HG03520 (cell line): ENCODE results near the gene ZBTB39.
"Not testable (repeated sequence)": the region's sequence is repeated elsewhere in the genome, so short reads cannot be mapped to it uniquely, and the experiment has no call there.

Experiments used
- ATAC-seq: cut with Tn5 transposase; IDR thresholded peaks from one replicate; pipeline ENCODE4 v1.9.1; 2021; ENCODE audit warnings: mild to moderate bottlenecking, moderate library complexity; ENCODE audit not compliant: unreplicated experiment

The ZBTB39 gene

DNA sequence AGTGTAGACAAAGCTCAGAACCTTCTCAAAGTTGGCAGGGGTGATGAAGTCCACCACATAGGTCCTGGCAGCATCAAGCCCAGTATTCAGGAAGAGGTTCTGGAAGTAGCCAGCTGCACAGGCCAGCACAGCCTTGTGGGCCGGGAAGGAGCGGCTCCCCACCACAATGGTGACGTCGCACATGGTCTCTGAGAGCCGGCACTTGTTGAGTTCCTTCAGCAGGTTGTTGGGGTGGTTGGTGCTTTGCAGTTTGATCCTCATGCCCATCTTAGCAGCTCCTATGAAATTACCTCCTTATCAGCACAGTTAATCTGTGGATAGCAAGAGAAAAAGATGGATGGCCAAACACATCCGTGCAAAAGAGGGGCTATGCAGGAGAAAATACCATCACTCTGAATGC lies 1.7 kb downstream of the ZBTB39 start:
- ATAC-seq, result no peak

DNA sequence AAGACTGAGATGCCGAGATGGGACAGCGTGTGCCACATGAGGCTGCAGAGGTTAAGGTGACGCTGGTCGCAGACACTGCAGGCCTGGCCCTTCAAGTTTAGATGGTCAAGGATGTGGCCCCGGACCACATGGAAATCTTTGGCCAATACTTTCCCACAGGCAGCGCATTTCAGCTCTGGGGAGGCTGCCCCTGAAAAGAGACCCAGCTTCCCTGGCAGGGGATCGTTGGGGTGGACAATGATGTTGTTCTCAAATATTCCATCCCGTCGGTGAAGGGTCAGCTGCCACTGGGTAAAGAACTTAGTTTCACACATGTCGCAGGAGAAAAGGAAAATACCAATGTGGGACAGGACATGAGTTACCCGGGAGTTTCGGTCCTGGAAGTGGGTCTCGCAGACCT lies 3.0 kb downstream of the ZBTB39 start:
- ATAC-seq, result no peak

DNA sequence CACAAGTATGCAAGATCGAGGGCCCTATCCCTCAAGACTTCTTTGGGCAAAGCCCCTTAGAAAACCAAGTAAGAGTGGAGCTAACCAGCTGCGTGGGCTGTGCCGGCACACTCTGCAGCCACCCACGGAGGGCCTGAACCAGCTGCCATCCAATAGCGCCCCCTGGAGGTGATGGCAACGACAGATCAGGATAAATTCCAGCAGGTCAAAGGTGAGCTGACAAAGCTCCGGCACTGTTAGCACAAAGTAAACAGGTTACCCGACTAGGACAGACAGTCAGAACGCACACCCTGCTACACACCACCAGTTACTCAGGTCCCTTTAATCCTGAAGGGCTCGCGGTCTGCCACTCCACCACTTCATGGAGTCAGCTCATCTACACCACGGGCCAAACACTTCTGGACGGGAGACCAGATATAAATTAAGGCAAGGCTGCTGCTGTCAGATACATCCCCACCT lies 4.9 kb downstream of the ZBTB39 start:
- no peak for ATAC-seq

DNA sequence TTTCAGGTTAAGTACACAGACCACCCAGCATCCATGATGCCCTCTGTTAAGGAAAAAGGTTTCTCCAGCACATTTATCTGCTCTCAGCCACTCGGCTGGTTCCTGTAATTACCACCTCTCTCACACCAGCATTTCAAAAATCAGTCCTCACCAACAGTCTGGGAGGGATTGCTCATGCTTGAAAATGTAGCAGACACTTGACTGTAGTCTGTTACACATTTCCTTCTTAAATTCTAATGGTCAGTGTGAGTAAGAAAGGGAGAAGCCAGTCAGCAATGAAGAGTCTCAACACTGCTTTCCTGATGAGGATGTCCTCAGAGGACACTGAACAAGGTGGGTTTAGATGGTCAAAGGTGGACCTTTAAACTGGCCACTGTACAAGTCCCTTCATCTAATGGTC lies 6.0 kb downstream of the ZBTB39 start:
- no peak for ATAC-seq

DNA sequence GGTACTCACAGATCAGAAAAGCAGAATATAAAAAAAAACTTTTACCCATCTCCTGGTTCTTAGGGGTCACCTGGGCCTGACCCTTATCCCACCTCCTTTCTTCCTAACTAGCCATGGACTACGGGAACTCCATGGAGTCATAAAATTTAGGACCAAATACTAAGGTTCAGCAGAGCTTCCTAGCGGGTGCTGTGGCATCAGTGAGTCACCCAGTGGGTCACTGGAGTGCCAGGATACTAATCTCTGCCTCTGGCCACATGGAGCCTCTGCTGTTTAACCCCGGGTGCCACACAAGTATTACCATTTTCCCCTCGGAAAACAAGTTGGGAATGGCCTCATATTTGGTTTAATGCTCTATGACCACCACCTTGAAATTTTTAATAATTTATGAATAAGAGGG lies 6.9 kb downstream of the ZBTB39 start:
- no peak for ATAC-seq

DNA sequence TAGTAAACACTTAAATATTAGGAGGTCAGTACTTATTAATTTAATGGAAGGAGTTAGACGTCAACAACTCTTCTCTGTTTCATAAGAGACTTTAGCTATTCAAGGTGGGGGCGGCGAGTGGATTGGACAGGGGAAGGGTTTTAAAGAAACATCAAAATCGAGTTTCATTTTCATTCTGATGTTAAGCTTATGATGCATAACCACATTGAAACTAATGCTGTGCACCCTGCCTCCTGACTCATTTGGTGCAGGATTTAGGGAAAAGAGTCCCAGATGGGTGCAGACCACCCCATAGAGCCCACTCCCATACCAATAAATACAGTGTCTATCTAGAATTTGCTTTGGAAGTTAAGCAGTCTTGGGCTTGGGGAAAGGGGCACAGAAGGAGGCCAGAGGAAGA lies 7.4 kb downstream of the ZBTB39 start:
- peak; percentile 56 for ATAC-seq

DNA sequence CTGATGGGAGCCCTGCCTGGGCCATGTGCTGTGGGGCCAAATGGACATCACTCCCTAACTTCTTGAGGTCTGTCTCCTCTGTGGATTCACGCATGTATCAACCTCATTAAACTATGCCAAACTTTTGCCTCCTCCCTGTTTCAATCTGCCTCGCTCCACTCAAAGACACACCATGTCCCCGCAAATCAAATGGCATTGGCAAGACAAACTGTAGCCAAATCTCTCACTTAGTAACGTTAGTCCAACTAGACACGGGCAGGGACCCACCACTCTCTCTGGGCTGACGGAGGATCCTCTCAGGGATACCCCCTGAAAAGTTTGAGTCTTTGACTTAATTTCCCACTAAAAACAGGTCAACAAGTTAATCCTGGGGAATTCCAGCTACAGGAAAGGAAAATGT lies 8.0 kb downstream of the ZBTB39 start:
- no peak for ATAC-seq

DNA sequence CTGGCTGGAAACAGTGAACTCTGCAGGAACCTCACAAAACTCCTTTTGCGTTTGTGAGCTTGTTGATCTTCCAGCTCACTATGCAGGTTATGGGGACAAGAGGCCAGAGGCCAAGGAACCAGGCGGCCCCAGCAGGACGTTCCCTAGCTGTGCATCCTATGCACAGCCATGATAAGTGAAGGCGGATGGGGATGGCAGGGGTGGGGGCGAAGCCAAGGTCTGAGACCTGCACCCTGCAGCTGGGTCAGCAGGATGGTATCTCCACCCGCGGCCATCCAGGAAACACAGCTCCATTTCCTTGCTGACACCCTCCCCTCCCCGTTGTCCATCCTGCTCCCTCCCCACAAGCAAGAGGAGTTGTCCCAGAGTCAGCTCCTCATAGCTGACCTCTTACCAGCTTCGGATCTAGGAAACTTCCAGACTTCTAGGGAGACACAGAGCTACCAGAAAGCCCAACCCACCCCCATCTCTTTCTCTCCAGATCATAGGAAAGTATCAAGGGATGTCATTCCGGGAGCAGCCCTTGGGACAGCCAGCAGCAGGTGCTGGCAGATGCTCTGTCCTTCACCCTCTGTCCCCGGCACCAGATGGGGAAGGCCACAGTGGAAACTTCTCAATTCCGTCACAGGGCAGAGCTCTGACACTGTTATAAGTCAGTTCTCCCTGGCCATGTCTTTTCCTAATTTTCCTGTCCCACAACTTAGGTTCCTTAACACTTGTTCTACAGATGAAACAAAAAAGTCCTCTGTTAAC lies 9.4 kb downstream of the ZBTB39 start:
- ATAC-seq, result no peak

- no peak for ATAC-seq
Observed at GRCh38 chr12:56995930-56996496, 10.3 kb downstream of the ZBTB39 start.

GRCh38 chr12:56995201-56995929 lies 11.0 kb downstream of the ZBTB39 start:
- no peak for ATAC-seq

- no peak for ATAC-seq
Observed at GRCh38 chr12:56994231-56994746, 12.1 kb downstream of the ZBTB39 start.

- no peak for ATAC-seq
Observed at GRCh38 chr12:56993346-56993745, 13.0 kb downstream of the ZBTB39 start.

- ATAC-seq, result no peak
Observed at GRCh38 chr12:56991319-56992246, 14.8 kb downstream of the ZBTB39 start.

GRCh38 chr12:56990648-56991318 lies 15.6 kb downstream of the ZBTB39 start:
- no peak for ATAC-seq

- no peak for ATAC-seq
Observed at GRCh38 chr12:56989861-56990610, 16.3 kb downstream of the ZBTB39 start.

DNA sequence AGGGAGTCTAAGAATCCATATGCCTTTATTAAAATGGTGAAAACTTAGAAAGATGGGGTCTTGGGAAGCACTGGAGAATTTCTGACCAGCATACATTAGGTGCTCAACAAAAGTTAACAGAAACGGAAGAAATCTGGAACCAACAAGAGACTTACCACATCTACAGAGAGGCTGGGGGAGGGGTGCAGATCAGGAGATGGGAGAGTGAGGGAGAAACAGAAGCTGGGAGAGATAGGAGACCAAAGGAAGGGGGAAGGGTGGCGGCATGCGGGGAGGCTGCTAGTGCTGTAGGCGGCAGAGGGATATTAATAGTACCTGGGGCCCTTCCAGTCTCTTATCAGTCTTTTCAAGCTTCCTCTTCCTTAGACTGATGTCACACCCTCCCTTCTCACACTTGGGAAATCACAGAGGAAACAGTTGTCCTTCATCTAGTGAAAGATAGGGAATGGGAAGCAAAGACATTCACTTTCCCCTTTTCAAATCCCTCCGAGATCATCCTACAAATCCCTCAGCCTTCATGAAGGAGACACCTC lies 18.1 kb downstream of the ZBTB39 start:
- no peak for ATAC-seq

- ATAC-seq, result peak; percentile 48
Observed at GRCh38 chr12:56987551-56988053, 18.7 kb downstream of the ZBTB39 start.

- no peak for ATAC-seq
Observed at GRCh38 chr12:56987011-56987410, 19.3 kb downstream of the ZBTB39 start.

DNA sequence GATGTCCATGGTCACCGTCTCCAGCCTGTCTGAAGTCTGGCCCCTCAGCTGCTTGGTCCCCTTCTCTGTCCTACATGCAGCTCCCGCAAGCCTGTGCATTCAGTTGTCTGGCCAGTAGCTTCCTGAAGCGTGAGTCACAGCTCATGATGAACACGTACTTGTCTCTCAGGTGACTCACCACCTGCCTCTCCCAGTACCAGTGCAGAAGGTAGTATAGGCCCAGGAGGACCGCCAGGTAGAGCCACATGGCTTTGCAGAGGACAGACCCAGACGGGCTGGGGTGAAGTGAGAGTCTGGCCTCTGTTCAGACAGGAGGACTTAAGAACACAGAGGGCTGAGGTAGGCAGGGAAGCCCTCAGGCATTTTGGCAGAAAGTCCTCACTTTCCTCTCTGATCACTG lies 20.6 kb downstream of the ZBTB39 start:
- not testable (repeated sequence) for ATAC-seq
